CD4-positive, alpha-beta T cell treated with Interleukin-17A for 1 hour (primary cell): ENCODE results near the gene SKA1.
"Not testable (repeated sequence)": the region's sequence is repeated elsewhere in the genome, so short reads cannot be mapped to it uniquely, and the experiment has no call there.

ENCODE experiments used
- DNase-seq: peaks from one replicate; pipeline ENCODE4 v3.0.0-alpha.2; 2020

The SKA1 gene

DNA sequence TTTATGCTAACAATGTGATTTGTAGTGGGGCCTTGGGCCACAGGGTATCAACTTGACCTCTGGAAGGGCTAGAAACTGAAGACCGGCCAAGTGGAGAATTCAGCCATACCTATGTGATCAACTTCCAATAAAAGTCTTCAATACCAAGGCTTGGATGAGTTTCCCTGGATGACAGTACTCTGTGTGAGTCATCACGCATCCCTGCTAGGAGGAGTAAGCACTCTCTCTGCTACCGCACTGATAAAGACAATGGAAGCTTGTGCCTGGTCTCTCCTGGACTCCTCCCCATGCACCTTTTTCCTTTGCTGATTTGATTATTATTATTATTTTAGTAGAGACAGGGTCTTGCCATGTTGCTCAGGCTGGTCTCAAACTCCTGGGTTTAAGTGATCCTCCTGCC lies 58.1 kb downstream of the SKA1 start:
- DNase-seq = no peak

DNA sequence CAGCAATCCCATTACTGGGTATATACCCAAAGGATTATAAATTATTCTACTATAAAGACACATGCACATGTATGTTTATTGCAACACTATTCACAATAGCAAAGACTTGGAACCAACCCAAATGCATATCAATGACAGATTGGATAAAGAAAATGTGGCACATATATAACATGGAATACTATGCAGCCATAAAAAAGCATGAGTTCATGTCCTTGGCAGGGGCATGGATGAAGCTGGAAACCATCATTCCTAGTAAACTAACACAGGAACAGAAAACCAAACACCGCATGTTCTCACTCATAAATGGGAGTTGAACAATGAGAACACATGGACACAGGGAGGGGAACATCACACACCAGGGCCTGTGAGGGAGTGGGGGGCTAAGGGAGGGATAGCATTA lies 61.9 kb downstream of the SKA1 start:
- not testable (repeated sequence) for DNase-seq

GRCh38 chr18:50439460-50440015 lies 64.7 kb downstream of the SKA1 start:
- DNase-seq = no peak

DNA sequence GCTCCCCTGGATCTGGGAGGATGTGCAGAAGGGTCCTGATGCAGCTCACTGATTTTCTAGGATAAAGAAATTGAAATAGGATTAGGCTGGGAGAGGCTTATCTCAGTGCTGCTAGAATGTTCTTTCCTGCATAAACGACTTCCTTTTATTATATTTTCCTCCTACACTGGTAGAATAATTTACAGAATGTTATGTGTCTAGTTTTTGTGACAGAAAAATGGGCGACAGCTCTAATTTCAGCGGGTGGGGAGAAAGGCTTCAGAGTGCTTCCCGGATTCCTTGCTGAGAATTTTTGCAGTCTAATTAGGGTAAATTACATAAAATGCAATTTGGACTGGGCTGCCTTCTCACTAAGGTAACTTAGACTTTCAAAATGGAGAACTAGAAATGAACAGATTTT lies 66.2 kb downstream of the SKA1 start:
- no peak for DNase-seq

DNA sequence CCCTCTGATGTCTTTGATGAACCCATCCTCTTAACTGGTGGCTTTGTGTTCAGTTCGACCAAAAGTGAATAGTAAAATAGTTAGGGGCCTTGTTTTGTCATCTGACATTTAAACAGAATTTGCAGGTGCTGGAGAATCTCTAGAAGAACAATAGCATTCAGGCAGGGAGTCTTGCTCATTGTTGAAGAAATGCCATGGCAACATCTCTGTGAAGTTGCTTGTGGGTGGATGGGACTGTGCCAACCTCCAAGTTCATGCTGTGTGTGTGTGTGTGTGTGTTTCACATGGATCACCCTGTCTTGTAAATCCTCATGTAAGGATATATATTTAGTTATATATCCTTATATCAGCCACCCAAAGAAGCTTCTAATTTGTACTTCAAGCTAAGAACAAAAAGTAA lies 66.7 kb downstream of the SKA1 start:
- no peak for DNase-seq
